ENCODE data around the gene EIF2D.

DNA sequence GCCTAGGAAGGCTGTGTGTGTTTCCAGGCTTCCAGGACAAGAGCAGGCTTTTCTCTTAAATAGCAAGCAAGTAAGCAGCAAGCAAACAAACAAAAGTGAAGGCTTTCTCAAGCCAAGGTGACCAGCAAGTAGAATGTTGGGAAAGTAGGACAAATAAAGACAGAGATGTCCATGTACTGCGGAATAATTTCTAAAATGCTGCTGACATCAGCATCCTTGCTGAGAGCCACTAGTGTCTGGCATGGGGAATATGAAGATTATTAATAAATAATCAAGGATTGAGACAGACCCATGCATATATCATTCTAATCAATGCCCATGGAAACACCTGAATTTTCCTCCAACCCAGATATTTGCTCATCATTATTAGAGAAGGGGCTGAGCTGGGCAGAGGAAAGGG is 16.7 kb upstream of the EIF2D start:
- no peak for TF ChIP-seq TAF1 (IDR thresholded peaks at IDR 0.05; ENCODE audit: borderline replicate concordance, insufficient read depth, low read length)
- TF ChIP-seq POLR2AphosphoS5 (IDR thresholded peaks at IDR 0.05; ENCODE audit: low read depth, low read length), result no peak
- no peak for TF ChIP-seq SIN3A (IDR thresholded peaks at IDR 0.05; ENCODE audit: borderline replicate concordance, insufficient read depth, low read length)

All from PFSK-1 (cell line).